Epithelial cell of esophagus (primary cell): ENCODE results near the gene WDFY2.

ENCODE experiments used
- DNase-seq: peaks from one replicate; pipeline ENCODE4 v3.0.0; 2010; ENCODE audit warnings: low read depth
- H3K4me3 ChIP-seq: 2 replicates; pipeline ENCODE4 v1.5.1; 2011; ENCODE audit warnings: mild to moderate bottlenecking, low read length, control low read depth
- TF ChIP-seq, protein P1 (sequence below): IDR thresholded peaks from 2 replicates; pipeline ENCODE4 v1.5.1; 2011; ENCODE audit warnings: low read depth, mild to moderate bottlenecking, low read length, control low read depth, inconsistent platforms; ENCODE audit not compliant: insufficient read depth; ENCODE audit errors: missing control alignments

The WDFY2 gene

DNA sequence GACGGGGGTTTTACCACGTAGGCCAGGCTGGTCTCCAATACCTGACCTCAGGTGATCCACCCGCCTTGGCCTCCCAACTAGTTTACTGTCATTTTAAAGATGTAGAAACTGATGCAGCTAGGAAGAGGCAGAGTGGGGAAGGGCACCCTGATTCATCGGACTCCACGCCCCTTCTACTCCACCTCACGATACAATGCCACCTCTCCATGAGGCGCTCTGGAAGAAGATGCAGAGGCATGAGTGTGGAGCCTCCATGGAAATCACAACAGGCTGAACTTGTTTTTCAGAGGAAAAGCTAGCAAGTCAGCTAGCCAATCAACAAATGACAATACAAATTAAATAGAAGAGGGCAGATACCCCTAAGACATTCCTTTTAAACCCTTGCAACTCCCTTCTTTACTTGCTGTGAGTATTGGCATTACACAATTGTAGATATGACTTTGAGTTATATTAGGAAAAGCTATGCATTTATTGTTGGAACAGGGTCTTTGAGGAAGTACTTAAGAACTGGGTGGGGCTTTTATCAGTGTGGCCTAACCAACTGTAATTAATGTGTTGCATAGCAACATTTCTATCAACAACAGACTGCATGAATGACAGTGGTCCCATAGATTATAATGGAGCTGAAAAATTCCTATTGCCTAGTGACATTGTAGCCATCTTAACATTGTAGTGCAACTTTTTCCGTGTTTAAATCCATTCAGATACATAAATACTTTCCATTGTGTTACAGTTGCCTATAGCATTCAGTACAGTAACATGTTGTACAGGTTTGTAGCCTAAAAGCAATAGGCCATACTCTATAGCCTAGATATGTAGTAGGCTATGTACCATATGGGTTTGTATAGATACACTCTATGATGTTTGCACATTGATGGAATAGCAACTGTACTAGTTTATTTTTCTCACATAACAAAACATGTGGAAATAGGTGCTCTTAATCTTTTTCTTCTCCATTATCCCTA is 17.6 kb downstream of the WDFY2 start:
- H3K4me3 ChIP-seq: no peak overlapping the region
- TF ChIP-seq, protein P1, sequence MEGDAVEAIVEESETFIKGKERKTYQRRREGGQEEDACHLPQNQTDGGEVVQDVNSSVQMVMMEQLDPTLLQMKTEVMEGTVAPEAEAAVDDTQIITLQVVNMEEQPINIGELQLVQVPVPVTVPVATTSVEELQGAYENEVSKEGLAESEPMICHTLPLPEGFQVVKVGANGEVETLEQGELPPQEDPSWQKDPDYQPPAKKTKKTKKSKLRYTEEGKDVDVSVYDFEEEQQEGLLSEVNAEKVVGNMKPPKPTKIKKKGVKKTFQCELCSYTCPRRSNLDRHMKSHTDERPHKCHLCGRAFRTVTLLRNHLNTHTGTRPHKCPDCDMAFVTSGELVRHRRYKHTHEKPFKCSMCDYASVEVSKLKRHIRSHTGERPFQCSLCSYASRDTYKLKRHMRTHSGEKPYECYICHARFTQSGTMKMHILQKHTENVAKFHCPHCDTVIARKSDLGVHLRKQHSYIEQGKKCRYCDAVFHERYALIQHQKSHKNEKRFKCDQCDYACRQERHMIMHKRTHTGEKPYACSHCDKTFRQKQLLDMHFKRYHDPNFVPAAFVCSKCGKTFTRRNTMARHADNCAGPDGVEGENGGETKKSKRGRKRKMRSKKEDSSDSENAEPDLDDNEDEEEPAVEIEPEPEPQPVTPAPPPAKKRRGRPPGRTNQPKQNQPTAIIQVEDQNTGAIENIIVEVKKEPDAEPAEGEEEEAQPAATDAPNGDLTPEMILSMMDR: no peak
- DNase-seq: peak; percentile 60

DNA sequence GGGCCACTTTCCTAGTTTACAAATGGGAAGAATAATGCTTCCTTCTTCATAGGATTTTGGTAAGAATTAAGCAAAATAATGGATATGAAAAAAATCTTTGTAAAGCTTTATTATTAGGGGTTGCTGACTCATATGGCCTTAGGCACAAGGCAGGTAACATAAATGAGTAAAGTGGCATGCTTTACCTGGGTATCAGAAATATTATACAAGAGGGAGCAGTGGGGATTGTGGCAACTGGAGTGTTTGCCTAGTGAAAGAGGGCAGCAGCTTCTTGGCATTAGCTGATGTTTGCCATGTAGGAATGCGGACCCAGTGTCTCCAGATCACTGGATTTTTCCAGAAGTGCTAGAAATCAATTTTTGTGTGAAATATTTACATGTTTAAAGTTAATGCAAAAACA is 19.5 kb downstream of the WDFY2 start:
- peak; percentile 73 for DNase-seq
- TF ChIP-seq, protein P1: no peak
- no peak overlapping the region for H3K4me3 ChIP-seq

DNA sequence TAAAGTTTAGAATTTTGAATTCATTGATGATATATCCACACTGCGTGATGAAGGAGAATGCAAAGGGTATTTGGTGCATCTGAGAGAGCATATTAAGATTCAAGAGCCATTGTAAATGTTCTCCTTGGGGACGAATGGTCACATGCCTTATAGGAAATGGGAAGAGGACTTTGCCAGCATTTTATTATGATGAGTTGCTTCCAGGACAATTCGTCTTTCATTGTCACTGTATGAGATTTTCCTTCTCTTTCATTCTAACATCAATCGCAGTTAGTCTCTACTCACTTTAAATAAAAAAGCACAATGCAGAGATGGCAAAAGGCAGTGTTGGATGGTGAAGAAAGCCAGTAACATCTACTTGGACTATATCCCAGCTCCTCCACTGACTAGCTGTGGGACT is 21.4 kb downstream of the WDFY2 start:
- DNase-seq: no peak
- TF ChIP-seq, protein P1: no peak
- H3K4me3 ChIP-seq: no peak overlapping the region

DNA sequence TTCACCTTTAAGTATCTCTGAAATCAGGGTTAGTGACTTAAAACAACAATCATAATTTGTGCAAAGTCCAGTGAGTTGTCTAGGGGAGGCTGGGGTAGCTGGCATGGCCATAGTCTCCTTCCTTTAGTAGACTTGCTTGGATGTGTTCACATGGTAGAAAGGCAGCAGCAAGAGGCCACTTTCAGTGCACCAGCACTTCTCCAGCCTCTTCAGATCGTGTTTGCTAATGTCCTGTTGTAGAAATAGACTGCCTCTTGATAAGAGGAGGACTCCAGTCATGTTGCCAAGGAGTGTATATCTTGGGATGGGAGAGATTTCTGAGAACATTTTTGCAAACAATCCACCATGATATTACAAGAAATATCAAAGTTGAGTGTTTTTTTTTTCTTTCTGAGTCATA is 22.9 kb downstream of the WDFY2 start:
- TF ChIP-seq, protein P1: no peak
- DNase-seq: no peak
- H3K4me3 ChIP-seq: no peak overlapping the region

DNA sequence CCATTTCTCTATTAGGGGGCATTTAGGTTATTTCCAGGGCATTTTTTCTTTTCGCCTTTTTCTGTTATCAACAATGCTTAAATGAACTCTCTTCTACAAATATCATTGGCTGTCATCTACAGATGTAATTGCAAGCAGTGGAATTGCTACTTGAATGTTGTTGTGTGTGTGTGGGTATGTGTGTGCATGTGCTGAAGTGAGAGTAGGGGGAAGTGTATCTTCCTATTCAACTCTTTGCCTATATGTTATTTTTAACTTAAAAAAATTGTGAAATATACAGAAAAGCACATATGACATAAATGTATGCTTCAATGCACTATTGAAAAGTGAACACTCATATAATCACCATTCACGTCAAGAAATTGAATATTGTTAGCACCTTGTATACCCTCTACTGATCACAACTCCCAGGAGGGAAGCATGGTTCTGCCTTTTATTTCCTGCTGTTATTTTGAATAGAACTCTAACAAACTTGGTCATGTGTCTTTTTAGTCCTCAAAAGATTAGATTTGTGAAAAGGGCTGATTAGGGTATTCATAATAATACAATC is 24.7 kb downstream of the WDFY2 start:
- H3K4me3 ChIP-seq: no peak overlapping the region
- TF ChIP-seq, protein P1: no peak
- DNase-seq: no peak

DNA sequence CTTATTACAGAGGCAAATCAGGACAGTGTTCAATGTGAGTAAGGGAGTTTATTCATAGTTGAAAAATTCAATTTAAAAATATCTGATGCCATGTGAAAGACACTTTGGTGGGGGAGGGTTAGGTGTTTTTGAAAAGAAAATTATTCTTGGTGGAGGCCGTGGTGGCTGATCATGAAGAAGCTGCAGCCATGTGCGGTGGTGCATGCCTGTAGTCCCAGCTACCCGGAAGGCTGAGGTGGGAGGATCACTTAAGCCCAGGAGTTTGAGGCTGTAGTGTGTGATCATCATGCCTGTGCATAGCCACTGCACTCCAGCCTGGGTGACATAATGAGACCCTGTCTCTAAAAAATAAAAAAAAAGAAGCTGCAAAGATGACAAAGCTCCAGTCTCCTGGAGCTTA is 28.6 kb downstream of the WDFY2 start:
- no peak for DNase-seq

More for the DNA sequence above, 28.6 kb downstream of the WDFY2 start:
- no peak overlapping the region for H3K4me3 ChIP-seq
- TF ChIP-seq, protein P1: no peak
